GM19455 (cell line): ENCODE results near the gene LEFTY2.
A peak's percentile ranks its signal among the peaks of the same experiment; 100 is the strongest.
"Not testable (repeated sequence)": the region's sequence is repeated elsewhere in the genome, so short reads cannot be mapped to it uniquely, and the experiment has no call there.

Experiments used
- ATAC-seq: cut with Tn5 transposase; IDR thresholded peaks from one replicate; pipeline ENCODE4 v1.9.1; 2021; ENCODE audit not compliant: unreplicated experiment

Gene LEFTY2

DNA sequence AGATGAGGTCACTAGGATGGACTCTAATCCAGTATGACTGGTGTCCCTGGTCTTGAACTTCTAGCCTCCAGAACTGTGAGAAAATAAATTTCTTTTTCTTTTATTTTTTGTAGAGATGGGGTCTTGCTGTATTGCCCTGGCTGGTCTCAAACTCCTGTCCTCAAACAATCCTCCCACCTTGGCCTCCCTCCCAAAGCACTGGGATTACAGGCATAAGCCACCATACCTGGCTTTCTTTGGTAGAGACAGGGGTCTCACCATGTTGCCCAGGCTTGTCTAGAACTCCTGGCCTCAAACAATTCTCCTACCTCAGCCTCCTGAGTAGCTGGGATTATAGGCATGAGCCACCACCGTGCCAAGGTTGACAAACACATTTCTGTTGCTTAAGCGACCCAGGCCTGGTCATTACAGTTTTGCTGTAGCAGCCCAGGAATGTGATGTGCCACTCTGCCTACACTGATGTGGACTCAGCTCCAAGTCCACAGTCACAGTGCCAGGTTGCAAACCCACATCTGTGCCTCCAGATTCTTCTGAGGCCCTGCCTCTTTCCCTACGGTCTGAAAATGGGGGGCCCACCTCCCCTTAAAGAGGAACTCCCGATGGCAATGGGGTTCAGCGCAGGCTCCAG is 32.9 kb downstream of the LEFTY2 start:
- ATAC-seq, result no peak

DNA sequence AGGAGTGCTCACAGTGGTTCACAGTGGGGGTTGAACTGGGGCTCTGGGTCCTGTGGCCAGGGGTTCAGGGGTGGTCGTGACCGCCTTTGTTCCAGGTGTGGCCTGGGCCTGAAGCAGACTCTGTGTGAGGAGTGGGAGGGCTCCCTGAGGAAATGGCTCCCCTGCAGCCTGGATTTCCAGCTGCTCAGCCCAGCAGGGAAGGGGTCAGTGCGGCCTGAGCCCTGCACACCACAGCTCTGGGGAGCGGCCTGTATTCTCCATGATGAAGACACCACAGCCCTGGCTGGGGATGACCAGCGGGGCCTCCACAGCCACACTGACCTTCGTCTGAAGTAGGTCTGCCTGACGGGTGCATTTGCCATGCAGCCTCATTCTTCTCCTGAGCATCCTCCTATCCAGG is 33.7 kb downstream of the LEFTY2 start:
- no peak for ATAC-seq

- no peak for ATAC-seq
Measured at GRCh38 chr1:225906467-225906866, 34.6 kb downstream of the LEFTY2 start.

- ATAC-seq, result no peak
Measured at GRCh38 chr1:225903623-225904022, 37.4 kb downstream of the LEFTY2 start.

GRCh38 chr1:225899044-225899925 is 41.7 kb downstream of the LEFTY2 start:
- ATAC-seq, result no peak

GRCh38 chr1:225897595-225898514 is 43.2 kb downstream of the LEFTY2 start:
- ATAC-seq, result no peak

GRCh38 chr1:225896937-225897549 is 44.0 kb downstream of the LEFTY2 start:
- peak; percentile 100 for ATAC-seq

GRCh38 chr1:225896494-225896893 is 44.5 kb downstream of the LEFTY2 start:
- no peak for ATAC-seq

DNA sequence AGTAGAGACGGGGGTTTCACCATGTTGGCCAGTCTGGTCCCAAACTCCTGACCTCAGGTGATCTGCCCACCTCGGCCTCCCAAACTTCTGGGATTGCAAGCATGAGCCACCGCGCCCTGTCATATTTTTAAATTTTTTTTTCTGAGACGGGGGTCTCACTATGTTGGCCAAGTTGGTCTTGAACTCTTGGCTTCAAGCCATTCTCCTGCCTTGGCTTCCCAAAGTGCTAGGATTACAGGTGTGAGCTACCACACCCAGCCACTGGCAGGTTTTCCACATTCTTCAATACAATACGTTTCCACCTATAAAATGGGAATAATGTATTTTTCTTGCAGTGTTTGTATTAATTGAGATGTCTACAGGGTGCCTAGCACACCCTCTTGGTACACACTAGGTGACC is 48.7 kb downstream of the LEFTY2 start:
- no peak for ATAC-seq

DNA sequence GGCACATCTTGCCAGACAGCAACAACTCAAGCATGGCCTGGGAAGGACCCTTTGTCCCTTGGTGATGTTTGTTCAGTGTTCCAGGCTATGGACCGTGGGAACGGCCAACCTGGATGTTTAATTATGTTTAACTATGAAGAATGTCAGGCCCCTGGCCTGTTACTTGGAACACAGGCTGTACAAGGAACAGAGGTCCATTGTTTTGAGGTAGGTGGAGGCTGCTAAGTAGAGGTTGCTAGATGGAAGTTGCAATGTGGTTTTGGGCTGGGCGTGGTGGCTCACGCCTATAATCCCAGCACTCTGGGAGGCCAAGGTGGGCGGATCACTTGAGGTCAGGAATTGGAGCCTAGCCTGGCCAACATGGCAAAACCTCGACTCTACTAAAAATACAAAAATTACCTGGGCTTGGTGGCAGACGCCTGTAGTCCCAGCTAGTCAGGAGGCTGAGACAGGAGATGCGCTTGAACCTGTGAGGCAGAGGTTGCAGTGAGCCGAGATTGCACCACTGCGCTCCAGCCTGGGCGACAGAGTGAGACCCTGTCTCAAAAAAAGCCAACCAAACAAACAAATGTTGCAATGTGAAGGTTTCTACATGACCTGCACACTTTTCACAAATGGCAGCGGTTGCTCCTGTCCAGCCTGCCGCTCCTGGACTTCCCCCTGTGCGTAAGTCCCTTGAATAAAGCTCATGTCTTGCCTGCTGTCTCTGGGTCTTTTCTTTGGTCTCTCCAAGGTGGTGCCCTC is 49.6 kb downstream of the LEFTY2 start:
- ATAC-seq, result no peak

DNA sequence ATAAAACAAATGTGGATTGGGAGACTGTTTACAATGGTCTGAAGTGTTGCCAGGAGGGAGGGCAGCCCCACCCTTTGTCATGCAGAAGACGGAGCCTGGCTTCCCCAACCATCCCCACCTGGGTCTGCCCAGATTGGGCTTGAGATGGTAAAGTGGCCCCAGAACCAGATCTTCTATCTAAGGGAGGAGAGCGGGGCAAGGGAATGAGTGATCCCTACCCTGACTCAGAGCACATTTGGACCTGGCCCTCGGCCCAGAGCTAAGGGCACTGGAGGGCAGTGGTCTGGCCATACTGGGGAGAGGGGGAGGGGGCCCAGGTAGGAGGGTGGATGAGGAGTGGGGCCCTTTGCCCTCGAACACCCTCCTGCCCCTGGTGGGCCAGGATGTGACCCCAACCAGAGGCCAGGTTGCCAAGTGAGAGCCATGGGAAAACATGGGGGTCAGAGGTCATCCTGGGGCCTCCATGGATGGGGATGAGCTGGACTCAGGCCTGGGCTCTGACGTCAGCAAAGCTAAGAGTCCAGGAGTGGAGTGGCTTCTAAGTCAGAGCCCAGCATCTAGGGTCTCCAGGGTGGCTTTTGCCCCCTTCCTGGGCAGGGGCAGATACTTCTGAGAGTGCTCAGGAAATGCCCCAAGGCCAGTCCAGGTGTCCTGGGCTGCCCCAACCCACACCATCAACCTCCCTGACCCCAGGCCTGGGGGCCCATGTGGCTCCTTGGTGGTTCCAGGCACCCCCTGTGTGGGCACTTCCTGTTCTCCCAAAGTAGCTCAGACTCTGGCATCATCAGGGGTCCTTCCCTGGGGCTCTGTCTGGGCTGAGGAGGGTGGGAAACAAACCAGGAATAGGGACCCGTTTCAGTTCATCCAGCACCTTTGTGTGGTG is 50.4 kb downstream of the LEFTY2 start:
- no peak for ATAC-seq

GRCh38 chr1:225889743-225890142 is 51.3 kb downstream of the LEFTY2 start:
- no peak for ATAC-seq

DNA sequence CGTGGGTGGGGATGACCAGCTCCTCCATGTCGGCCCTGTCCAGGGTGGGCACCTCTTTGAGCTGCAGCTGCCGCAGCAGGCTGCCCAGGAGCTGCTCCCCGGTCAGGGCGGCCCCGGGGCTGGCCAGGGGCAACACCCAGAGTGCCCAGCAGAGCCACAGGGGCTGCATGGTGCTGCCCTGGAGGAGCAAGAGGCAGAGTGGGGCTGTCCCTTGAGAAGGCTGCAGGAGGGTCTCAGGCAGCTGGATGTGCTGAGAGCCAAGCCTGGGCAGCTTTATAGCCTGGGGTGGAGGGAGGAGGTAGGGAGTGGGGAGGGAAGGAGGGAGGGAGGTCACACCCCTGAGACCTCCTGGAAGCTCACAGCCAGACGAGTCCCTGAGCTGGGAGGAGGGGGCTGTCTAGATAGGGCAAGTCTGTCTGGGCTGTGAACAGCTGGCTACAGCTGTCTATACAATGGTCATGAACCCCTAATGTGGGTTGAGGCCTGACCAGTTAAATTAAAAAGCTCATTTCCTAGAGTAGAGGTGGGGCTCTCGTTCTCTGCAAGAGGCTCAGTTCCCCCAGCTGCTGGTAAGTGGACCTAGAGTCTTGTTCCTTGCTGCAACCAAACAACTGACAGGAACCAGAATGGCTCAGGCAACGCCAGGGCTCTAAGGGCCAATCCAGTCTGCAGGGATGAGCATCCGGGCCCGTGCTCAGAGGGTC is 52.0 kb downstream of the LEFTY2 start, which contains the start of gene LEFTY1:
LEFTY1 (minus strand) TSS at position 249 of the 704 bp plus-strand sequence; CDS start at position 169, 80 bp downstream.
- ATAC-seq, result no peak

GRCh38 chr1:225888289-225888897 is 52.6 kb downstream of the LEFTY2 start:
- no peak for ATAC-seq

GRCh38 chr1:225887554-225888288 is 53.3 kb downstream of the LEFTY2 start:
- ATAC-seq, result not testable (repeated sequence)

- ATAC-seq, result no peak
Measured at GRCh38 chr1:225887030-225887314, 54.0 kb downstream of the LEFTY2 start.
